Vagina (tissue), 2 donors: ENCODE measurements around the gene SIK3. TPM values are rescaled to one million over a fixed set of nuclear protein-coding genes. Genes with fewer than 3 reads are reported as not detected.
"Not testable (repeated sequence)": the region's sequence is repeated elsewhere in the genome, so short reads cannot be mapped to it uniquely, and the experiment has no call there.

ENCODE experiments used
- DNase-seq, 2 donors: peaks; one replicate each; pipeline ENCODE4 v3.0.0-alpha.2; 2017; ENCODE audit errors: extremely low spot score in 2 of 2
- H3K27ac ChIP-seq: fragments of 200-600 bp; sonication (generic); one replicate; pipeline ENCODE4 v1.5.1; 2019
- H3K27me3 ChIP-seq: fragments of 200-600 bp; sonication (generic); one replicate; pipeline ENCODE4 v1.5.1; 2019
- H3K36me3 ChIP-seq, 2 donors: fragments of 200-600 bp; sonication (generic); one replicate each; pipeline ENCODE4 v1.5.1; 2017 to 2019
- H3K4me1 ChIP-seq: fragments of 200-600 bp; sonication (generic); one replicate; pipeline ENCODE4 v1.5.1; 2019
- H3K4me3 ChIP-seq, 2 donors: fragments of 200-600 bp; sonication (generic); 1 replicate in 1 of 2; 2 replicates in 1 of 2; pipeline ENCODE4 v1.5.1; 2016 to 2019
- H3K9me3 ChIP-seq: fragments of 200-600 bp; sonication (generic); one replicate; pipeline ENCODE4 v1.5.1; 2019
- POLR2A ChIP-seq, 2 donors: fragments of 450-650 bp; IDR thresholded peaks; one replicate each; pipeline ENCODE4 v1.6.1; 2017; ENCODE audit warnings: antibody characterized with exemption in 2 of 2, mild to moderate bottlenecking in 2 of 2, moderate library complexity in 2 of 2
- POLR2AphosphoS5 ChIP-seq, 2 donors: sonication (generic); formaldehyde crosslinking; IDR thresholded peaks; one replicate each; pipeline ENCODE4 v1.9.0; 2017; ENCODE audit warnings: antibody characterized with exemption in 2 of 2, mild to moderate bottlenecking in 2 of 2, low read depth in 1 of 2; ENCODE audit not compliant: insufficient read depth in 1 of 2
- intact Hi-C: fragments of 100-400 bp; cut with DNase I; formaldehyde crosslinking; loops from one replicate; pipeline ENCODE4 v1.15.1; 2023
- total RNA-seq: library from RNA; depleted of rRNA; stranded (reverse); fragments of >200 nt; gene quantifications from one replicate; pipeline ENCODE4 v1.2.3, GENCODE V29; 2016
- TF ChIP-seq, protein P1 (sequence below), 3 experiments: fragments of 450-650 bp in 2 of 3; fragments of 200-600 bp in 1 of 3; sonication (generic) in 1 of 3; IDR thresholded peaks; one replicate each; pipeline ENCODE4 v1.5.1; 2017 to 2019; ENCODE audit warnings: antibody characterized with exemption in 3 of 3, mild to moderate bottlenecking in 2 of 3, moderate library complexity in 2 of 3

Gene SIK3
- total RNA-seq, 1 donor from 2014 or later, result 39.0 TPM

DNA sequence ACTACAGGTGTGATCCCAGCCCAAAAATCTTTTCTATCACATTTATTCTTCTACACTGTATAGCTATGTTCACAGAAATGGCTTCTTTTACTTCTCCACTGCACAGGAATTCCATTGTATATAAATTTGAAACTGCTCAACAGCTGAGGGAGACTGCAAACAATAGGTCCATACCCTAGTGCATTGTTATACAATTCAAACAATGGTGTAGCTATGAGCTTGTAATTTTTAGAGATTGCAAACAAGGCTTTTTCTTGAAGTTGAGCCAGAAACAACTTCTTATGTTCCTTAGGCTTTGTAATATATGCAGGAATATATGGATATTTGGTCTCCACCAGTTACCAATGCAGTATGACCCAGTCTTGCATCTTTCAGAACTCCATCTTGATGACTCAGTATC lies 19.5 kb upstream of the SIK3 start:
- intact Hi-C loops, result no loop called here
- no peaks in the 10 kb centered on the region for H3K27me3 ChIP-seq

DNA sequence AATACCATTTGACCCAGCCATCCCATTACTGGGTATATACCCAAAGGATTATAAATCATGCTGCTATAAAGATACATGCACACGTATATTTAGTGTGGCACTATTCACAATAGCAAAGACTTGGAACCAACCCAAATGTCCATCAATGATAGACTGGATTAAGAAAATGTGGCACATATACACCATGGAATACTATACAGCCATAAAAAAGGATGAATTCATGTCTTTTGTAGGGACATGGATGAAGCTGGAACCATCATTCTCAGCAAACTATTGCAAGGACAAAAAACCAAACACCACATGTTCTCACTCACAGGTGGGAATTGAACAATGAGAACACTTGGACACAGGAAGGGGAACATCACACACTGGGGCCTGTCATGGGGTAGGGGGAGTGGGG lies 14.7 kb upstream of the SIK3 start:
- H3K27me3 ChIP-seq, H3K36me3 ChIP-seq, H3K4me1 ChIP-seq, H3K9me3 ChIP-seq, DNase-seq, H3K4me3 ChIP-seq, intact Hi-C loops, H3K27ac ChIP-seq: not testable (repeated sequence)

More for the DNA sequence above, 19.5 kb upstream of the SIK3 start:
- Histone ChIP-seq H3K4me1 (no peaks in the 10 kb centered on the region), H3K4me3 (no peak overlapping the region), H3K27ac (no peak overlapping the region), H3K36me3 (no peaks in the 10 kb centered on the region), H3K9me3 (no peaks in the 10 kb centered on the region)
- DNase-seq, result no peak
- TF ChIP-seq POLR2A (IDR thresholded peaks at IDR 0.05), result no peak
- TF ChIP-seq, protein P1, sequence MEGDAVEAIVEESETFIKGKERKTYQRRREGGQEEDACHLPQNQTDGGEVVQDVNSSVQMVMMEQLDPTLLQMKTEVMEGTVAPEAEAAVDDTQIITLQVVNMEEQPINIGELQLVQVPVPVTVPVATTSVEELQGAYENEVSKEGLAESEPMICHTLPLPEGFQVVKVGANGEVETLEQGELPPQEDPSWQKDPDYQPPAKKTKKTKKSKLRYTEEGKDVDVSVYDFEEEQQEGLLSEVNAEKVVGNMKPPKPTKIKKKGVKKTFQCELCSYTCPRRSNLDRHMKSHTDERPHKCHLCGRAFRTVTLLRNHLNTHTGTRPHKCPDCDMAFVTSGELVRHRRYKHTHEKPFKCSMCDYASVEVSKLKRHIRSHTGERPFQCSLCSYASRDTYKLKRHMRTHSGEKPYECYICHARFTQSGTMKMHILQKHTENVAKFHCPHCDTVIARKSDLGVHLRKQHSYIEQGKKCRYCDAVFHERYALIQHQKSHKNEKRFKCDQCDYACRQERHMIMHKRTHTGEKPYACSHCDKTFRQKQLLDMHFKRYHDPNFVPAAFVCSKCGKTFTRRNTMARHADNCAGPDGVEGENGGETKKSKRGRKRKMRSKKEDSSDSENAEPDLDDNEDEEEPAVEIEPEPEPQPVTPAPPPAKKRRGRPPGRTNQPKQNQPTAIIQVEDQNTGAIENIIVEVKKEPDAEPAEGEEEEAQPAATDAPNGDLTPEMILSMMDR (IDR thresholded peaks at IDR 0.05), result no peak
- no peak for TF ChIP-seq POLR2AphosphoS5 (IDR thresholded peaks at IDR 0.05; ENCODE audit: insufficient read depth in 1 of 2, low read depth in 1 of 2)

DNA sequence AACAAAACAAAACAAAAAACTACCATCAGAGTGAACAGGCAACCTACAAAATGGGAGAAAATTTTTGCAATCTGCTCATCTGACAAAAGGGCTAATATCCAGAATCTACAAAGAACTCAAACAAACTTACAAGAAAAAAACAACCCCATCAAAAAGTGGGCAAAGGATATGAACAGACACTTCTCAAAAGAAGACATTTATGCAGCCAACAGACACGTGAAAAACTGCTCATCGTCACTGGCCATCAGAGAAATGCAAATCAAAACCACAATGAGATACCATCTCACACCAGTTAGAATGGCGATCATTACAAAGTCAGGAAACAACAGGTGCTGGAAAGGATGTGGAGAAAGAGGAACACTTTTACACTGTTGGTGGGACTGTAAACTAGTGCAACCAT lies 14.3 kb upstream of the SIK3 start:
- H3K4me1 ChIP-seq, intact Hi-C loops, H3K36me3 ChIP-seq, H3K9me3 ChIP-seq, H3K27ac ChIP-seq, DNase-seq, H3K27me3 ChIP-seq, H3K4me3 ChIP-seq: not testable (repeated sequence)

DNA sequence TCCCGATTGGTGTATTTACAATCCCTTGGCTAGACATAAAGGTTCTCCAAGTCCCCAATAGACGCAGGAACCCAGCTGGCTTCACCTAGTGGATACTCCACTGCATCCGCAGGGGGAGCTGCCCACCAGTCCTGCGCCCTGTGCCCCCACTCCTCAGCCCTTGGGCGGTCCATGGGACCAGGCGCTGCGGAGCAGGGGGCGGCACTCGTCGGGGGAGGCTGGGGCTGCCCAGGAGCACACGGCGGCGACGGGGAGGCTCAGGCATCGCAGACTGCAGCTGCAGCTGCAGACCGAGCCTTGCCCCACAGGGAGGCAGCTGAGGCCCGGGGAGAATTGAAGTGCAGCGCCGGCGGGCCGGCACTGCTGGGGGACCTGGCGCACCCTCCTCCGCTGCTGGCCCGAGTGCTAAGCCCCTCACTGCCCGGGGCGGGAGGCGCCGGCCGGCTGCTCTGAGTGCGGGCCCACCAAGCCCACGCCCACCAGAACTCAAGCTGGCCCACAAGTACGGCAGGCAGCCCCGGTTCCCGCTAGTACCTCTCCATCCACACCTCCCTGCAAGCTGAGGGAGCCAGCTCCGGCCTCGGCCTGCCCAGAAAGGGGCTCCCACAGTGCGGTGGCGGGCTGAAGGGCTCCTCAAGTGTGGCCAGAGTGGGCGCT lies 12.2 kb upstream of the SIK3 start:
- no peaks in the 10 kb centered on the region for H3K27me3 ChIP-seq
- H3K9me3 ChIP-seq, result no peaks in the 10 kb centered on the region
- no peaks in the 10 kb centered on the region for H3K4me1 ChIP-seq
- H3K27ac ChIP-seq, result no peak overlapping the region
- no peaks in the 10 kb centered on the region for H3K36me3 ChIP-seq
- TF ChIP-seq POLR2AphosphoS5 (IDR thresholded peaks at IDR 0.05; ENCODE audit: insufficient read depth in 1 of 2, low read depth in 1 of 2) (no peak), POLR2A (IDR thresholded peaks at IDR 0.05) (no peak)
- TF ChIP-seq, protein P1 (IDR thresholded peaks at IDR 0.05), result no peak
- intact Hi-C loops, result no loop called here
- DNase-seq, result no peak
- no peak overlapping the region for H3K4me3 ChIP-seq

DNA sequence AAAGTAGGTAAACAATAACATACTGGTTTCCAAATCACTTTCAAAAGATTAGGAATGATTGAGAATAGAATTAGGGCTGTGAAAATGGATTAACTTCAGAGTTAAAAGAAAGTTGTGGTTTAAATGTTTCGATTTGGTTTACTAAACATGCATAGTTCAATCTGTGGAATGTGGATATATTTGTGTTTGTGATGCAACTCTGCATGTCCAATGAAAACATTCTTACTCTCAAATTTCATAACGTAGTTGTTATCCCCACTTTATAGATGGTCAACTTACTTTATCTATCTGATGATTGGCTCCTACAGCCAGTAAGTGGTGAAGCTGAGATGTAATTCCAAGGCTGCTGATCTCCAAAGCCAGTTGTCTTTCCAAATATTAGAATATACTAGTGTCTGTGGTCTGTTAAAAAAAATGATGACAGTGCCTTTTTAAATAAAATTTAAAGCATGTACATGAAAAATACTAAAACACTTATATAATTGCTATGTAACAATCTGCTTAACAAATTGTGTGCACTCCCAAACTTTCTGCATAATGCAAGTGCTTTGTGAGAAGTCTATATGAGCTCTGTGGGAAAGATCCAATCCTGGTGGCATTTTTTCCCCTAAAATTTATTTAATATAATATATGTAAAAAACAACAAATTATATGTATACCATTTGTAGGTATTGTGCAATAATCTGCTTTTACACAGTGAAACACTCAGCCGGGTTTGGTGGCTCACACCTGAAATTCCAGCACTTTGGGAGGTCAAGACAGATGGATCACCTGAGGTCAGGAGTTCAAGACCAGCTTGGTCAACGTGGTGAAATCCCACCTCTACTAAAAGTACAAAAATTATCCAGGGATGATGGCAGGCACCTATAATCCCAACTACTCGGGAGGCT lies 9.7 kb upstream of the SIK3 start:
- intact Hi-C loops, result loop anchor here (5.0 to 10.0 kb wide), 2 partner anchors 117 to 211 kb away; no protein-coding TSS in a partner anchor
- Histone ChIP-seq H3K4me1 (no peaks in the 10 kb centered on the region), H3K9me3 (no peaks in the 10 kb centered on the region), H3K27me3 (no peaks in the 10 kb centered on the region), H3K27ac (no peak overlapping the region), H3K4me3 (no peak overlapping the region), H3K36me3 (no peaks in the 10 kb centered on the region)
- no peak for TF ChIP-seq POLR2AphosphoS5 (IDR thresholded peaks at IDR 0.05; ENCODE audit: insufficient read depth in 1 of 2, low read depth in 1 of 2)
- no peak for DNase-seq

DNA sequence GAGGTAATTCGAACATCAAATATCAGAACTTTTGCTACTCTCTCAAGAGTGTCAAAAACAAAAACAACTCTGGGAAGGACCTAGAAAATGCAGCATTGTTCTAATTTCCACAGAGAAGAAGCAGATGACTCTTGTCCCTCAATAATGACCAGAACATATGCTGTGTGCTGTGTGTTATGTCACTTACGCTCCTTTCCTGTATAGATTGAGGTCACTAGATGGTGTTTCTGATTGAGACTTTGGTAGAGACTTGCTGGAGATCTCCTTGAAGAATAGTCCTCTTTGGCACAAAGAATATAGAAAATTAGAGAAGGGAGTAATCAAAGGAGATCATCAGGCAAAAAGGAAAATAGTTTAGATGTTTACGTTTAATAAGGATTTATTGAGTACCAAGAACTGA lies 2.3 kb upstream of the SIK3 start:
- H3K27ac ChIP-seq, result no peak overlapping the region
- peaks cover 26% of the 10 kb centered on the region for H3K4me1 ChIP-seq
- H3K9me3 ChIP-seq, result no peaks in the 10 kb centered on the region
- H3K36me3 ChIP-seq, result no peaks in the 10 kb centered on the region
- TF ChIP-seq POLR2A (IDR thresholded peaks at IDR 0.05) (no peak), POLR2AphosphoS5 (IDR thresholded peaks at IDR 0.05; ENCODE audit: insufficient read depth in 1 of 2, low read depth in 1 of 2) (no peak)
- TF ChIP-seq, protein P1 (IDR thresholded peaks at IDR 0.05), result no peak
- H3K4me3 ChIP-seq, result no peak overlapping the region
- H3K27me3 ChIP-seq, result no peaks in the 10 kb centered on the region
- no peak for DNase-seq
- intact Hi-C loops, result loop anchor here (10.0 kb wide), 1 partner anchor 124 kb away; no protein-coding TSS in a partner anchor
